Liver (tissue), 9 donors: Measurements from ENCODE around the gene SH3BP5. TPM values are rescaled to one million over a fixed set of nuclear protein-coding genes. Genes with fewer than 3 reads are reported as not detected.

Experiments
- DNase-seq: peaks from one replicate; pipeline ENCODE4 v3.0.0-alpha.2; 2017; ENCODE audit warnings: low spot score
- H3K27ac ChIP-seq, 2 donors: one replicate each; pipeline ENCODE4 v1.7.0; 2013; ENCODE audit warnings: inconsistent platforms in 2 of 2, low read length in 2 of 2, control low read depth in 1 of 2, low read depth in 1 of 2, mild to moderate bottlenecking in 1 of 2
- H3K27me3 ChIP-seq, 4 donors: one replicate each; pipeline versions ENCODE4 v1.6.1 to v1.7.0; 2013; ENCODE audit warnings: low read length in 3 of 4, inconsistent platforms in 1 of 4, mild to moderate bottlenecking in 1 of 4, moderate library complexity in 1 of 4; ENCODE audit not compliant: control insufficient read depth in 4 of 4, insufficient read depth in 4 of 4
- H3K36me3 ChIP-seq, 4 donors: one replicate each; pipeline versions ENCODE4 v1.6.1 to v1.7.0; 2013; ENCODE audit warnings: low read length in 3 of 4, mild to moderate bottlenecking in 3 of 4, low read depth in 1 of 4, moderate library complexity in 1 of 4; ENCODE audit not compliant: control insufficient read depth in 4 of 4, insufficient read depth in 3 of 4
- H3K4me1 ChIP-seq, 4 donors: one replicate each; pipeline versions ENCODE4 v1.6.1 to v1.7.0; 2013; ENCODE audit warnings: low read length in 3 of 4, mild to moderate bottlenecking in 3 of 4, moderate library complexity in 1 of 4; ENCODE audit not compliant: control insufficient read depth in 4 of 4, insufficient read depth in 4 of 4
- H3K4me3 ChIP-seq, 3 donors: one replicate each; pipeline versions ENCODE4 v1.6.1 to v1.7.0; 2013; ENCODE audit warnings: low read length in 3 of 3, control low read depth in 1 of 3, low read depth in 1 of 3, mild to moderate bottlenecking in 1 of 3
- H3K9ac ChIP-seq, 2 donors: one replicate each; pipeline ENCODE4 v1.7.0; 2013; ENCODE audit warnings: low read length in 2 of 2, mild to moderate bottlenecking in 2 of 2, moderate library complexity in 2 of 2, control low read depth in 1 of 2, low read depth in 1 of 2
- H3K9me3 ChIP-seq, 4 donors: one replicate each; pipeline versions ENCODE4 v1.6.1 to v1.7.0; 2013; ENCODE audit warnings: low read length in 3 of 4; ENCODE audit not compliant: control insufficient read depth in 4 of 4
- EGR1 ChIP-seq, 2 donors: IDR thresholded peaks; 2 replicates each; pipeline ENCODE4 v1.6.1; 2016 to 2018; ENCODE audit warnings: antibody characterized with exemption in 2 of 2, low read depth in 2 of 2
- FOXA1 ChIP-seq: IDR thresholded peaks from 2 replicates; pipeline ENCODE4 v1.6.1; 2016; ENCODE audit warnings: antibody characterized with exemption
- FOXA2 ChIP-seq: IDR thresholded peaks from 2 replicates; pipeline ENCODE4 v1.6.1; 2016; ENCODE audit warnings: antibody characterized with exemption
- GABPA ChIP-seq, 2 donors: IDR thresholded peaks in 1 of 2; conservative IDR thresholded peaks in 1 of 2; 2 replicates each; pipeline ENCODE4 v1.6.1; 2016; ENCODE audit warnings: antibody characterized with exemption in 2 of 2, mild to moderate bottlenecking in 1 of 2, moderate library complexity in 1 of 2
- HNF4G ChIP-seq: IDR thresholded peaks from 2 replicates; pipeline ENCODE4 v1.6.1; 2016; ENCODE audit warnings: antibody characterized with exemption
- JUND ChIP-seq, 2 donors: IDR thresholded peaks; 2 replicates each; pipeline ENCODE4 v1.6.1; 2016; ENCODE audit warnings: antibody characterized with exemption in 2 of 2
- MAX ChIP-seq: IDR thresholded peaks from 2 replicates; pipeline ENCODE4 v1.6.1; 2016; ENCODE audit warnings: antibody characterized with exemption
- NR2F2 ChIP-seq: IDR thresholded peaks from 2 replicates; pipeline ENCODE4 v1.6.1; 2016; ENCODE audit warnings: antibody characterized with exemption
- RAD21 ChIP-seq, 2 donors: IDR thresholded peaks; 2 replicates each; pipeline ENCODE4 v1.6.1; 2016; ENCODE audit warnings: antibody characterized with exemption in 2 of 2, mild to moderate bottlenecking in 2 of 2
- RXRA ChIP-seq, 2 donors: IDR thresholded peaks; 2 replicates each; pipeline ENCODE4 v1.6.1; 2017 to 2018; ENCODE audit warnings: antibody characterized with exemption in 2 of 2, mild to moderate bottlenecking in 1 of 2
- SP1 ChIP-seq: IDR thresholded peaks from 2 replicates; pipeline ENCODE4 v1.6.1; 2018; ENCODE audit warnings: antibody characterized with exemption, mild to moderate bottlenecking
- TAF1 ChIP-seq: conservative IDR thresholded peaks from 2 replicates; pipeline ENCODE4 v1.6.1; 2016; ENCODE audit warnings: antibody characterized with exemption, mild to moderate bottlenecking
- YY1 ChIP-seq: IDR thresholded peaks from 2 replicates; pipeline ENCODE4 v1.6.1; 2016; ENCODE audit warnings: antibody characterized with exemption, mild to moderate bottlenecking
- ZBTB33 ChIP-seq: IDR thresholded peaks from 2 replicates; pipeline ENCODE4 v1.6.1; 2016; ENCODE audit warnings: antibody characterized with exemption
- WGBS: extraction: QIAGEN DNeasy Blood & Tissue Kit; methylation state at CpG from one replicate; pipeline ENCODE4 v1.1.7; 2013; 5-methylcytosine and 5-hydroxymethylcytosine counted together
- polyA plus RNA-seq, 2 donors: library from polyadenylated mRNA; stranded (reverse) in 1 of 2; unstranded in 1 of 2; fragments of 200-250 nt in 1 of 2; fragments of >200 nt in 1 of 2; fragmentation: Nextera tagmentation in 1 of 2; extraction: Ambion mirVana in 1 of 2; gene quantifications; one replicate each; pipeline versions ENCODE4 v1.2.1 to v1.2.3, GENCODE V29; 2013 to 2015
- total RNA-seq, 2 donors: library from RNA; depleted of rRNA; stranded (reverse); fragments of >200 nt; gene quantifications; one replicate each; pipeline ENCODE4 v1.2.3, GENCODE V29; 2014
- TF ChIP-seq, protein P1 (sequence below): IDR thresholded peaks from 2 replicates; pipeline ENCODE4 v1.6.1; 2016; ENCODE audit warnings: antibody characterized with exemption, mild to moderate bottlenecking
- TF ChIP-seq, protein P2 (sequence below): fragments of 150-350 bp; IDR thresholded peaks from 2 replicates; pipeline ENCODE4 v1.5.1; 2017; ENCODE audit warnings: improper control_type of control experiment, low read depth, low read length; ENCODE audit not compliant: missing input control
- donor health status: healthy.
- donor health status: healthy.
- donor health status: healthy.
- donor health status: healthy.
- donor health status: healthy.

SH3BP5 gene
- total and polyA plus RNA-seq, 4 donors = 3.5 to 17.9 (median 11.8) TPM

DNA sequence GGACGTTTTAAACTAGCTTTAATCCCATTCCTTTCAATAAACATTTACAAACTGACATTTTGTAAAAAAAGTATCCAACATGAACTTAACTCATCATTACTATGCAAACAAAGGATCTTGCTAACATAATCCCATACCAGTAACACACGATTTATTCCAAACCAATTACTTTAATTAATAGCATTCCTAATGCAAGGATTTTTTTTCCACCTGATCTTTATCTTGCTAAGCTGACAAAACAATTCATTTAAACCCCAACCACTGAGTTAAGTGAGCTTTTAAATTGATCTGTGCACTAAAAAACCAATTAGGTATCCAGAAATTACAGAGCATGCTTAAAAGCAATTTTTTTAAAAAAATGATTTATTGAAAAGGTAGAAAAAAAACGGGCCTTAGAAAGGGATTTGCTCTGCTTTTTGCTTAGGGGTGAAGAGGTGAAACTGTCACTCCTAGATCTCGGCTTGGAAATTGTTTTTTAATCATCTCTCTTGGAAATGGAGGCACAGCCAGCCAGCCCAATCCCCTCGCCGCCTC, 1.2 kb downstream of the SH3BP5 start:
- Histone ChIP-seq H3K9ac (peak overlapping the region; percentile 55 to 81), H3K9me3 (no peaks in the 10 kb centered on the region), H3K27ac (peak overlapping the region; percentile 73 to 83), H3K36me3 (peaks cover 0 to 5% (median 0%) of the 10 kb centered on the region in 4 donors), H3K4me1 (peaks cover 0 to 48% (median 20%) of the 10 kb centered on the region in 4 donors), H3K4me3 (peak overlapping the region; percentile 66 to 88 (median 88)), H3K27me3 (no peaks in the 10 kb centered on the region)
- DNase-seq = no peak
- WGBS = 19% methylated on average over 6 of the region's 6 CpGs
- TF ChIP-seq RAD21 (IDR thresholded peaks at IDR 0.05) (no peak), HNF4G (no peak), SP1 (no peak), TAF1 (no peak), YY1 (no peak), JUND (IDR thresholded peaks at IDR 0.05) (no peak), RXRA (IDR thresholded peaks at IDR 0.05) (no peak), FOXA1 (no peak)

- H3K27ac ChIP-seq = peak overlapping the region in 1 of 2 donors; percentile 8
- H3K36me3 ChIP-seq = peaks cover 0 to 5% (median 0%) of the 10 kb centered on the region in 4 donors
- no peaks in the 10 kb centered on the region for H3K9me3 ChIP-seq
- 87% methylated on average over 10 of the region's 10 CpGs for WGBS
- no peaks in the 10 kb centered on the region for H3K27me3 ChIP-seq
- TF ChIP-seq RXRA (IDR thresholded peaks at IDR 0.05) (no peak), EGR1 (IDR thresholded peaks at IDR 0.05; ENCODE audit: low read depth in 2 of 2) (no peak), FOXA2 (no peak), FOXA1 (no peak), SP1 (no peak), RAD21 (IDR thresholded peaks at IDR 0.05) (no peak), TAF1 (no peak), YY1 (no peak), GABPA (IDR thresholded peaks at IDR 0.05 in 1 of 2, conservative IDR thresholded peaks at IDR 0.05 in 1 of 2) (no peak), ZBTB33 (no peak), MAX (no peak), NR2F2 (no peak)
- TF ChIP-seq, protein P1, sequence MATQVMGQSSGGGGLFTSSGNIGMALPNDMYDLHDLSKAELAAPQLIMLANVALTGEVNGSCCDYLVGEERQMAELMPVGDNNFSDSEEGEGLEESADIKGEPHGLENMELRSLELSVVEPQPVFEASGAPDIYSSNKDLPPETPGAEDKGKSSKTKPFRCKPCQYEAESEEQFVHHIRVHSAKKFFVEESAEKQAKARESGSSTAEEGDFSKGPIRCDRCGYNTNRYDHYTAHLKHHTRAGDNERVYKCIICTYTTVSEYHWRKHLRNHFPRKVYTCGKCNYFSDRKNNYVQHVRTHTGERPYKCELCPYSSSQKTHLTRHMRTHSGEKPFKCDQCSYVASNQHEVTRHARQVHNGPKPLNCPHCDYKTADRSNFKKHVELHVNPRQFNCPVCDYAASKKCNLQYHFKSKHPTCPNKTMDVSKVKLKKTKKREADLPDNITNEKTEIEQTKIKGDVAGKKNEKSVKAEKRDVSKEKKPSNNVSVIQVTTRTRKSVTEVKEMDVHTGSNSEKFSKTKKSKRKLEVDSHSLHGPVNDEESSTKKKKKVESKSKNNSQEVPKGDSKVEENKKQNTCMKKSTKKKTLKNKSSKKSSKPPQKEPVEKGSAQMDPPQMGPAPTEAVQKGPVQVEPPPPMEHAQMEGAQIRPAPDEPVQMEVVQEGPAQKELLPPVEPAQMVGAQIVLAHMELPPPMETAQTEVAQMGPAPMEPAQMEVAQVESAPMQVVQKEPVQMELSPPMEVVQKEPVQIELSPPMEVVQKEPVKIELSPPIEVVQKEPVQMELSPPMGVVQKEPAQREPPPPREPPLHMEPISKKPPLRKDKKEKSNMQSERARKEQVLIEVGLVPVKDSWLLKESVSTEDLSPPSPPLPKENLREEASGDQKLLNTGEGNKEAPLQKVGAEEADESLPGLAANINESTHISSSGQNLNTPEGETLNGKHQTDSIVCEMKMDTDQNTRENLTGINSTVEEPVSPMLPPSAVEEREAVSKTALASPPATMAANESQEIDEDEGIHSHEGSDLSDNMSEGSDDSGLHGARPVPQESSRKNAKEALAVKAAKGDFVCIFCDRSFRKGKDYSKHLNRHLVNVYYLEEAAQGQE = no peak
- TF ChIP-seq, protein P2, sequence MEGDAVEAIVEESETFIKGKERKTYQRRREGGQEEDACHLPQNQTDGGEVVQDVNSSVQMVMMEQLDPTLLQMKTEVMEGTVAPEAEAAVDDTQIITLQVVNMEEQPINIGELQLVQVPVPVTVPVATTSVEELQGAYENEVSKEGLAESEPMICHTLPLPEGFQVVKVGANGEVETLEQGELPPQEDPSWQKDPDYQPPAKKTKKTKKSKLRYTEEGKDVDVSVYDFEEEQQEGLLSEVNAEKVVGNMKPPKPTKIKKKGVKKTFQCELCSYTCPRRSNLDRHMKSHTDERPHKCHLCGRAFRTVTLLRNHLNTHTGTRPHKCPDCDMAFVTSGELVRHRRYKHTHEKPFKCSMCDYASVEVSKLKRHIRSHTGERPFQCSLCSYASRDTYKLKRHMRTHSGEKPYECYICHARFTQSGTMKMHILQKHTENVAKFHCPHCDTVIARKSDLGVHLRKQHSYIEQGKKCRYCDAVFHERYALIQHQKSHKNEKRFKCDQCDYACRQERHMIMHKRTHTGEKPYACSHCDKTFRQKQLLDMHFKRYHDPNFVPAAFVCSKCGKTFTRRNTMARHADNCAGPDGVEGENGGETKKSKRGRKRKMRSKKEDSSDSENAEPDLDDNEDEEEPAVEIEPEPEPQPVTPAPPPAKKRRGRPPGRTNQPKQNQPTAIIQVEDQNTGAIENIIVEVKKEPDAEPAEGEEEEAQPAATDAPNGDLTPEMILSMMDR = no peak
- peaks cover 7 to 58% (median 30%) of the 10 kb centered on the region in 4 donors for H3K4me1 ChIP-seq
- no peak overlapping the region for H3K9ac ChIP-seq
- H3K4me3 ChIP-seq = no peak overlapping the region
- no peak for DNase-seq
Measured at GRCh38 chr3:15330031-15330596, 2.3 kb downstream of the SH3BP5 start.
